ENCODE results near the gene ZNF710. TPM values are rescaled to one million over a fixed set of nuclear protein-coding genes. Genes with fewer than 3 reads are reported as not detected.

Gene ZNF710
- total and polyA plus RNA-seq, 9 of the 15 experiments (the other 6 are each of a cell fraction or from before 2014, with no cell fraction given) = 0.56 to 14.2 (median 5.2) TPM

DNA sequence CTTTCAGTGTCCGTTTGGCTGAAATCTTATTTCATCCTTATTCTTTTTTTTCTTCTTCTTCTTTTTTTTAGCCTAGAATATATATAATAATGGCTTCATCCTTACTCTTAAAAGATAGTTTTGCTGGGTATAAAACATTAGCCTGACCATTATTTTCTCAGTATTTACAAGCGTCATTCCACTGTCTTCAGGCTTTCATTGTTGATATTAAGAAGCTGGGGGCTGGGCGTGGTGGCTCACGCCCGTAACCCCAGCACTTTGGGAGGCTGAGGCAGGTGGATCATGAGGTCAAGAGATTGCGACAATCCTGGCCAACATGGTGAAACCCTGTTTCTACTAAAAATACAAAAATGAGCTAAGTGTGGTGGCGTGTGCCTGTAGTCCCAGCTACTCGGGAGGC lies 10.6 kb downstream of the ZNF710 start:
- intact Hi-C loops (cut with micrococcal nuclease) = loop anchor here (5.0 kb wide), 1 partner anchor 41 kb away; no protein-coding TSS in a partner anchor
- POLR2A ChIA-PET = interaction anchor here (0.7 to 1.1 kb wide), 2 partner anchors 8 to 12 kb away, joined by 3 read pairs; no protein-coding TSS in a partner anchor

DNA sequence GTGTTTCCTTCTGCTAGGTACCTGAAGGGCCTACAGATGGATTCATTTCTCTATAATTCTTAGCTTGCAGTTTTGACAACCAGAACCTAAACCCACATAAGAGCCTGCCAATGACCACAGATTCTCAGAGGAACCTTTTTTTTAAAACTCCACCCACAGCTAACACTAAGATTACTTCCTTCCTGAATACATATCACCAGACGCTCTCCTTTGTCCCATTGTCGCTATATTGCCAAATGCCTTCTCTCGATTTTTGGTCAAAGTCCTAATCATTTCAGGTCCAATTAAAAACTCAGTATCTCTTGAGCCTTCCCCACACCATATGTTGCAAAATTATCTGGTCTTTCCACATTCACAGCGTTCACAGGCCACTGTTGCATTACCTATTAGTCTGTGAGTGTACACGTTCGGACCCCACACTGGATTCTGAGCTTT lies 12.4 kb downstream of the ZNF710 start:
- no peak for FAIRE-seq
- Histone ChIP-seq H3K4me3 (no peak overlapping the region), H3K4me1 (replicated peaks in 1 of 2; ENCODE audit: control insufficient read depth in 2 of 2, insufficient read depth in 2 of 2, low read length in 2 of 2) (no peaks in the 10 kb centered on the region), H2AFZ (ENCODE audit: low read depth, low read length) (no peak overlapping the region), H3K79me2 (ENCODE audit: control insufficient read depth, insufficient read depth, low read length) (no peaks in the 10 kb centered on the region), H3K9me3 (replicated peaks; ENCODE audit: control insufficient read depth, insufficient read depth, low read depth, low read length) (0 out of 2 replicates have a peak, but pooled peaks cover 3% of the 10 kb centered on the region), H4K20me1 (replicated peaks; ENCODE audit: control insufficient read depth, insufficient read depth, low read length) (no peaks in the 10 kb centered on the region), H3K27me3 (ENCODE audit: control insufficient read depth in 2 of 2, insufficient read depth in 2 of 2, low read length in 2 of 2) (no peaks in the 10 kb centered on the region), H3K4me2 (ENCODE audit: insufficient read depth, low read length) (no peak overlapping the region), H3K9me1 (ENCODE audit: control insufficient read depth, insufficient read depth, low read length) (no peaks in the 10 kb centered on the region), H3K27ac (ENCODE audit: extremely low read depth, low read depth, low read length) (no peak overlapping the region), H3K36me3 (ENCODE audit: control insufficient read depth, insufficient read depth, low read length) (no peaks in the 10 kb centered on the region), H3K9ac (ENCODE audit: insufficient read depth in 1 of 2, low read depth in 2 of 2, low read length in 2 of 2) (no peak overlapping the region)
- no TSS peak for BruUV-seq (replicated peaks)
- no peak for DNase-seq (ENCODE audit: extremely low read depth in 1 of 4, low spot score in 3 of 4)
- in situ Hi-C loops (cut with MboI) (no loop called here), intact Hi-C loops (cut with micrococcal nuclease) (loop anchor here (5.0 kb wide), 1 partner anchor 39 kb away; no protein-coding TSS in a partner anchor)
- TF ChIP-seq SLC30A9 (CRISPR knock-in tag; IDR thresholded peaks at IDR 0.05) = no peak
- TF ChIP-seq JUN (IDR thresholded peaks at IDR 0.05; ENCODE audit: borderline replicate concordance, low read depth, low read length) = no peak
- TF ChIP-seq JUN (CRISPR knock-in tag; IDR thresholded peaks at IDR 0.05; ENCODE audit: borderline replicate concordance) = no peak
- TF ChIP-seq CREBBP (IDR thresholded peaks at IDR 0.05; ENCODE audit: low read depth, low read length) = no peak
- TF ChIP-seq, protein P1, sequence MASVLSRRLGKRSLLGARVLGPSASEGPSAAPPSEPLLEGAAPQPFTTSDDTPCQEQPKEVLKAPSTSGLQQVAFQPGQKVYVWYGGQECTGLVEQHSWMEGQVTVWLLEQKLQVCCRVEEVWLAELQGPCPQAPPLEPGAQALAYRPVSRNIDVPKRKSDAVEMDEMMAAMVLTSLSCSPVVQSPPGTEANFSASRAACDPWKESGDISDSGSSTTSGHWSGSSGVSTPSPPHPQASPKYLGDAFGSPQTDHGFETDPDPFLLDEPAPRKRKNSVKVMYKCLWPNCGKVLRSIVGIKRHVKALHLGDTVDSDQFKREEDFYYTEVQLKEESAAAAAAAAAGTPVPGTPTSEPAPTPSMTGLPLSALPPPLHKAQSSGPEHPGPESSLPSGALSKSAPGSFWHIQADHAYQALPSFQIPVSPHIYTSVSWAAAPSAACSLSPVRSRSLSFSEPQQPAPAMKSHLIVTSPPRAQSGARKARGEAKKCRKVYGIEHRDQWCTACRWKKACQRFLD (CRISPR knock-in tag; IDR thresholded peaks at IDR 0.05) = no peak
- no peak for TF ChIP-seq TAL1 (IDR thresholded peaks at IDR 0.05)
- TF ChIP-seq ZSCAN32 (CRISPR knock-in tag; IDR thresholded peaks at IDR 0.05) = no peak
- TF ChIP-seq, protein P2, sequence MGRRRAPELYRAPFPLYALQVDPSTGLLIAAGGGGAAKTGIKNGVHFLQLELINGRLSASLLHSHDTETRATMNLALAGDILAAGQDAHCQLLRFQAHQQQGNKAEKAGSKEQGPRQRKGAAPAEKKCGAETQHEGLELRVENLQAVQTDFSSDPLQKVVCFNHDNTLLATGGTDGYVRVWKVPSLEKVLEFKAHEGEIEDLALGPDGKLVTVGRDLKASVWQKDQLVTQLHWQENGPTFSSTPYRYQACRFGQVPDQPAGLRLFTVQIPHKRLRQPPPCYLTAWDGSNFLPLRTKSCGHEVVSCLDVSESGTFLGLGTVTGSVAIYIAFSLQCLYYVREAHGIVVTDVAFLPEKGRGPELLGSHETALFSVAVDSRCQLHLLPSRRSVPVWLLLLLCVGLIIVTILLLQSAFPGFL (CRISPR knock-in tag; IDR thresholded peaks at IDR 0.05) = no peak
- TF ChIP-seq SOX6 (IDR thresholded peaks at IDR 0.05) = no peak
- no peak for TF ChIP-seq PHF8 (IDR thresholded peaks at IDR 0.05; ENCODE audit: borderline replicate concordance, low read length)
- no peak for TF ChIP-seq TAF7 (tag; IDR thresholded peaks at IDR 0.05)
- CTCF ChIA-PET (ENCODE audit: low intra/inter-chr PET ratio) = no interaction called here
- no peak for ATAC-seq
- 58% methylated on average over 6 of the region's 6 CpGs for WGBS (ENCODE audit: insufficient coverage, low coverage, missing lambda C conversion rate)
- POLR2A ChIA-PET = interaction anchor here (1.0 to 1.5 kb wide), 3 partner anchors 10 to 19 kb away, joined by 3 to 5 read pairs (median 3); no protein-coding TSS in a partner anchor

More for the DNA sequence above, 10.6 kb downstream of the ZNF710 start:
- CTCF ChIA-PET (ENCODE audit: low intra/inter-chr PET ratio) = no interaction called here
- Histone ChIP-seq H3K9me3 (replicated peaks; ENCODE audit: control insufficient read depth, insufficient read depth, low read depth, low read length) (0 out of 2 replicates have a peak, but pooled peaks cover 3% of the 10 kb centered on the region), H3K4me1 (replicated peaks in 1 of 2; ENCODE audit: control insufficient read depth in 2 of 2, insufficient read depth in 2 of 2, low read length in 2 of 2) (no peaks in the 10 kb centered on the region; a peak in 1 of 5 replicates), H3K36me3 (ENCODE audit: control insufficient read depth, insufficient read depth, low read length) (no peaks in the 10 kb centered on the region), H3K27ac (ENCODE audit: extremely low read depth, low read depth, low read length) (no peak overlapping the region), H4K20me1 (replicated peaks; ENCODE audit: control insufficient read depth, insufficient read depth, low read length) (no peaks in the 10 kb centered on the region), H3K4me2 (ENCODE audit: insufficient read depth, low read length) (no peak overlapping the region), H3K9me1 (ENCODE audit: control insufficient read depth, insufficient read depth, low read length) (no peaks in the 10 kb centered on the region), H3K79me2 (ENCODE audit: control insufficient read depth, insufficient read depth, low read length) (0 out of 3 replicates have a peak, but pooled peaks cover 3% of the 10 kb centered on the region), H3K9ac (ENCODE audit: insufficient read depth in 1 of 2, low read depth in 2 of 2, low read length in 2 of 2) (no peak overlapping the region), H2AFZ (ENCODE audit: low read depth, low read length) (no peak overlapping the region), H3K27me3 (ENCODE audit: control insufficient read depth in 2 of 2, insufficient read depth in 2 of 2, low read length in 2 of 2) (no peaks in the 10 kb centered on the region), H3K4me3 (no peak overlapping the region)
- FAIRE-seq (no peak), DNase-seq (ENCODE audit: extremely low read depth in 1 of 4, low spot score in 3 of 4) (no peak), ATAC-seq (no peak)
- in situ Hi-C loops (cut with MboI) = no loop called here
- TF ChIP-seq TRIM24 (IDR thresholded peaks at IDR 0.05) (peak in 1 of 2 experiments; percentile 61; a peak in 2 of 4 replicates), CBX3 (IDR thresholded peaks at IDR 0.05; ENCODE audit: borderline replicate concordance in 1 of 2, low read length in 2 of 2) (peak in 1 of 2 experiments; percentile 61; a peak in 1 of 3 replicates), TRIM28 (IDR thresholded peaks at IDR 0.05) (peak; percentile 73; the same call in 1 of the 2 replicates), CEBPB (tag; IDR thresholded peaks at IDR 0.05) (0 out of 2 replicates have a peak, but pooled peaks have one; percentile 11), ZFP1 (CRISPR knock-in tag; IDR thresholded peaks at IDR 0.05) (peak; percentile 93), ZNF766 (CRISPR knock-in tag; conservative IDR thresholded peaks at IDR 0.05) (no peak)
- 40% methylated on average over 8 of the region's 8 CpGs for WGBS (ENCODE audit: insufficient coverage, low coverage, missing lambda C conversion rate)
- BruUV-seq (replicated peaks) = no TSS peak

Measured in K562 (cell line).